H1 (cell line): ENCODE measurements around the gene FRAT2. TPM values are rescaled to one million over a fixed set of nuclear protein-coding genes. Genes with fewer than 3 reads are reported as not detected.

Experiments
- CHD7 ChIP-seq: fragments of 300-600 bp; sonication (generic); IDR thresholded peaks from 2 replicates; pipeline ENCODE4 v1.7.1; 2012; ENCODE audit warnings: low read length, moderate library complexity, mild to moderate bottlenecking, inconsistent platforms; ENCODE audit not compliant: insufficient replicate concordance
- CTCF ChIP-seq, 3 experiments: IDR thresholded peaks; 1 replicate in 2 of 3; 2 replicates in 1 of 3; pipeline versions ENCODE4 v1.5.1 to v1.6.1; 2011; ENCODE audit warnings: low read length in 3 of 3, mild to moderate bottlenecking in 3 of 3, inconsistent platforms in 2 of 3, low read depth in 1 of 3, moderate library complexity in 1 of 3; ENCODE audit not compliant: insufficient read depth in 1 of 3; ENCODE audit errors: control extremely low read depth in 1 of 3
- polyA plus RNA-seq, 7 experiments: library from polyadenylated mRNA; depleted of rRNA in 3 of 7; stranded (reverse) in 5 of 7; unstranded in 2 of 7; fragments of >200 nt in 5 of 7; fragments of 200-250 nt in 2 of 7; gene quantifications; 1 replicate in 5 of 7; 2 replicates in 1 of 7; 4 replicates in 1 of 7; pipeline versions ENCODE4 v1.2.1 to v1.2.3, GENCODE V29; 2011 to 2013; ENCODE audit warnings: missing spikeins in 2 of 7, mixed read lengths in 2 of 7
- total RNA-seq: library from RNA; stranded (reverse); fragmentation: NEBNext Ultra II Directional; extraction: Animal tissue kit (Norgen Biotek cat#: 25700); gene quantifications from 2 replicates; pipeline ENCODE4 v1.2.1, GENCODE V29; 2021

The FRAT2 gene
- total and polyA plus RNA-seq, 2 of the 8 experiments (the other 6 are each of a cell fraction or from before 2014, with no cell fraction given): 47.4 to 83.0 TPM

- TF ChIP-seq CHD7 (no peak), CTCF (IDR thresholded peaks at IDR 0.05; ENCODE audit: control extremely low read depth in 1 of 3, insufficient read depth in 1 of 3, low read depth in 1 of 3, low read length in 3 of 3) (no peak)
- TF ChIP-seq, all 59 proteins: peak for 0
These were observed 15.4 kb upstream of the FRAT2 start (continued) for GRCh38 chr10:97349752-97350513.
